Kidney epithelial cell (primary cell): Measurements from ENCODE around the gene CDC20. TPM values are rescaled to one million over a fixed set of nuclear protein-coding genes. Genes with fewer than 3 reads are reported as not detected.

Experiments
- DNase-seq: peaks from one replicate; pipeline ENCODE4 v3.0.0-alpha.2; 2010; ENCODE audit warnings: low read depth
- H3K27me3 ChIP-seq: 2 replicates; pipeline ENCODE4 v1.6.0; 2011; ENCODE audit warnings: low read length; ENCODE audit not compliant: control insufficient read depth, insufficient read depth
- H3K36me3 ChIP-seq: 2 replicates; pipeline ENCODE4 v1.5.1; 2011; ENCODE audit warnings: low read length; ENCODE audit not compliant: control insufficient read depth, insufficient read depth
- H3K4me3 ChIP-seq: 2 replicates; pipeline ENCODE4 v1.5.1; 2011; ENCODE audit warnings: low read depth, mild to moderate bottlenecking, control low read depth, low read length
- total RNA-seq: library from RNA; depleted of rRNA; stranded (reverse); fragments of >200 nt; gene quantifications from 2 replicates; pipeline ENCODE4 v1.2.3, GENCODE V29; 2015
- TF ChIP-seq, protein P1 (sequence below): IDR thresholded peaks from 2 replicates; pipeline ENCODE4 v1.5.1; 2011; ENCODE audit warnings: mild to moderate bottlenecking, moderate library complexity, low read length, control low read depth, inconsistent platforms; ENCODE audit not compliant: insufficient read depth, poor library complexity, severe bottlenecking

The CDC20 gene
- total RNA-seq, 1 donor from 2014 or later: 16.2 TPM

DNA sequence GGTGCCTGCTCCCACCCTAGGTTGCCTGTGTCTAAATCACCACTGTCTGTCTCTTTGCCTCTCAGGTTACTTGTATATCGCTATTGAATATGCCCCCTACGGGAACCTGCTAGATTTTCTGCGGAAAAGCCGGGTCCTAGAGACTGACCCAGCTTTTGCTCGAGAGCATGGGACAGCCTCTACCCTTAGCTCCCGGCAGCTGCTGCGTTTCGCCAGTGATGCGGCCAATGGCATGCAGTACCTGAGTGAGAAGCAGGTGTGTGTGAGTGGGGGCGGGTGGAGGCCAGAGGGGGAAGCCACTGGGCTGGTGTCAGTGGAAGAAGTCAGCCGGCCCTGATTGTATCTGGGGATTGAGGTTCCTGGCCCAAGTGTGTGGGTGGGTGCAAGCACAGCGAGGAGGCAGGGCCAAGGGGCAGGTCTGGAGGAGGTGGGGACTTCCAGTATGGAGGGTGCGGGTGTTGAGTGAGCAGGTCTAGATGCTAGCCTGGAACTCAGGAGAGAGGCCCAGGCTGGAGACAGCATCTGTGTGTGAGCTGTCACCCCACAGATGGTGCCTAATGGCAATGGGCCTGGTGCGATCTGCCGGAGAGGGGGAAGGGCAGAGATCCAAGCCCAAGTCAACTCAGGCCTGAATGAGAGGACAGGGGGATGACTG, 40.8 kb upstream of the CDC20 start:
- DNase-seq: no peak
- peaks cover 2% of the 10 kb centered on the region for H3K27me3 ChIP-seq
- H3K4me3 ChIP-seq: no peak overlapping the region
- TF ChIP-seq, protein P1, sequence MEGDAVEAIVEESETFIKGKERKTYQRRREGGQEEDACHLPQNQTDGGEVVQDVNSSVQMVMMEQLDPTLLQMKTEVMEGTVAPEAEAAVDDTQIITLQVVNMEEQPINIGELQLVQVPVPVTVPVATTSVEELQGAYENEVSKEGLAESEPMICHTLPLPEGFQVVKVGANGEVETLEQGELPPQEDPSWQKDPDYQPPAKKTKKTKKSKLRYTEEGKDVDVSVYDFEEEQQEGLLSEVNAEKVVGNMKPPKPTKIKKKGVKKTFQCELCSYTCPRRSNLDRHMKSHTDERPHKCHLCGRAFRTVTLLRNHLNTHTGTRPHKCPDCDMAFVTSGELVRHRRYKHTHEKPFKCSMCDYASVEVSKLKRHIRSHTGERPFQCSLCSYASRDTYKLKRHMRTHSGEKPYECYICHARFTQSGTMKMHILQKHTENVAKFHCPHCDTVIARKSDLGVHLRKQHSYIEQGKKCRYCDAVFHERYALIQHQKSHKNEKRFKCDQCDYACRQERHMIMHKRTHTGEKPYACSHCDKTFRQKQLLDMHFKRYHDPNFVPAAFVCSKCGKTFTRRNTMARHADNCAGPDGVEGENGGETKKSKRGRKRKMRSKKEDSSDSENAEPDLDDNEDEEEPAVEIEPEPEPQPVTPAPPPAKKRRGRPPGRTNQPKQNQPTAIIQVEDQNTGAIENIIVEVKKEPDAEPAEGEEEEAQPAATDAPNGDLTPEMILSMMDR: no peak
- H3K36me3 ChIP-seq: no peaks in the 10 kb centered on the region

DNA sequence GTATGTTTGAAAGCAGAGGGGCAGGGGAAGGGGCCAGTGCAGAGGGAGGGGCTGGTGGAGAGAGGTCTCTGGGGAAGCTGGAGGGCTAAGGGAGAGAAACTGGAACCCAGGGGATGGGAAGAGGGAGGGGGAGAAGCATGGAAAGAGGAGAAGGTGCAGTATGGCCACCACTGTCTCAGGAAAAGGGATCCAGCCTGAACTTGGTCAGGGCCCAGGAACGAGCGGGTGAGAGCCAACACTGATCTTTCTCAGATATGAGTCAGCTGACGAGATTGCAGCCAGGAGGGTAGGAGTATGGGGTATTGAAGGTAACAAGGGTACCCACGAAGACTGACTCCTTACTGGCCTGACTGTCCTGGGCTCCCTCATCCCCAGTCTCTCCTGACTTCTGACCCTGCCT, 40.0 kb upstream of the CDC20 start:
- H3K27me3 ChIP-seq: peaks cover 2% of the 10 kb centered on the region
- TF ChIP-seq, protein P1: no peak

DNA sequence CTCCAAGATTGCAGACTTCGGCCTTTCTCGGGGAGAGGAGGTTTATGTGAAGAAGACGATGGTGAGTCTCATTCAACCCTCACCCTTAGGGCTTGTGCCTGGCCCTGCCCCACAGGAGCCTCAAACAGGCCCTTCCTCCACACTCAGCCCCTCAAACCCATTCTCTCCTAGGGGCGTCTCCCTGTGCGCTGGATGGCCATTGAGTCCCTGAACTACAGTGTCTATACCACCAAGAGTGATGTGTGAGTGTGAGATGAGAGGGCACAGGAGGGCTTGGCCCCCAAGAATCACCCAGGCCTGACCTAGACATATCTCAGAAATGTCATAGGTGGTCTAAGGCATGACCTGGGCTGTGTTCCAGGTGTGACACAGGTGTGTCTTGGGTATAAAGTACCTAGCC, 39.5 kb upstream of the CDC20 start:
- TF ChIP-seq, protein P1: no peak
- H3K27me3 ChIP-seq: peaks cover 2% of the 10 kb centered on the region
- no peak overlapping the region for H3K4me3 ChIP-seq
- DNase-seq: no peak
- H3K36me3 ChIP-seq: no peaks in the 10 kb centered on the region

More for the DNA sequence above, 40.0 kb upstream of the CDC20 start:
- Histone ChIP-seq H3K36me3 (no peaks in the 10 kb centered on the region), H3K4me3 (no peak overlapping the region)
- no peak for DNase-seq

DNA sequence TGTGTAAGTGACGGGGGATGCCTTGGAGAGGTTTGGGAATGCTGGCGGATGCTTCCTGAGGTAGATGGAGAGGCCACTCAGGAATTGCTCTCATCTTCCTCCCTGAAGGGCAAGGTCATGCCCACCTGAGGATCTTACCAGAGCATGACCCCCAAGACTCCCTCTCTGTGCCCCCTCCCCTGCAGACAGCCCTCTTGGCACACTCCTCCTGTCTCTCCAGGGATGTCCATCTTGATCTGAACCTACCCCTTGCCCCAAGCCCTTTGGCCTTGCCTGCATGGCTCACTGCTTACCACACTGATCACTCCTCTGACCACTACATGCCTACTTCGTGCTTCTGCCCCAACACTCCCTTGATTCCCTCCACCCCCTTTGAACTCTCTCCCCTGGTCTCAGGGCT, 39.0 kb upstream of the CDC20 start:
- Histone ChIP-seq H3K27me3 (peaks cover 2% of the 10 kb centered on the region), H3K4me3 (no peak overlapping the region), H3K36me3 (no peaks in the 10 kb centered on the region)
- TF ChIP-seq, protein P1: no peak
- DNase-seq: no peak

DNA sequence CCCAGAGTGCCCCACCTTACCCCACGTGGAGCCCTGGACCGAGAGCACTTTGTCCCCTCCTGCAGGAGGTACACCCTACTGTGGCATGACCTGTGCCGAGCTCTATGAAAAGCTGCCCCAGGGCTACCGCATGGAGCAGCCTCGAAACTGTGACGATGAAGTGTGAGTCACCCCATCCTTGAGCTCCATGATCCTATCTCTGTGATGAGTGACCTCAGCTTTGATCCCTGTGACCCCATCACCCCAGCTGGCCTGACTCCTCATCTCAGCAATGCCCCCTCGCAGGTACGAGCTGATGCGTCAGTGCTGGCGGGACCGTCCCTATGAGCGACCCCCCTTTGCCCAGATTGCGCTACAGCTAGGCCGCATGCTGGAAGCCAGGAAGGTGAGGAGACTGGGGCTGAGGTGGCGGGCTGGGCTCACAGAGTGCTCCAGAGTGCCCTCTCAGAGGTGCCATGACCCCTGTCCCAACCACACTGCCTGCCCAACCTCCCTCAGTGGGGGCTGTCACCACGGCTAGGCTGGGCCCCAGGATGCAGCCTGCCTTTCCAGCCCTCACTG, 37.4 kb upstream of the CDC20 start:
- DNase-seq: no peak
- no peaks in the 10 kb centered on the region for H3K36me3 ChIP-seq
- TF ChIP-seq, protein P1: no peak
- H3K27me3 ChIP-seq: peaks cover 2% of the 10 kb centered on the region
- H3K4me3 ChIP-seq: no peak overlapping the region

DNA sequence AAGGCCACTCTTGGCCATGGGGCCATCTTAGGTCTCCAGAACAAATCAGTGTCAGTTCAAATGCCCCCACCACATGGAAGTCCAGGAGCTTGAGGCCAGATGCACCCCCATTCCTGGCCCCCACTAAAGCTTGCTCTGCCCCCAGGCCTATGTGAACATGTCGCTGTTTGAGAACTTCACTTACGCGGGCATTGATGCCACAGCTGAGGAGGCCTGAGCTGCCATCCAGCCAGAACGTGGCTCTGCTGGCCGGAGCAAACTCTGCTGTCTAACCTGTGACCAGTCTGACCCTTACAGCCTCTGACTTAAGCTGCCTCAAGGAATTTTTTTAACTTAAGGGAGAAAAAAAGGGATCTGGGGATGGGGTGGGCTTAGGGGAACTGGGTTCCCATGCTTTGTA, 36.3 kb upstream of the CDC20 start:
- Histone ChIP-seq H3K36me3 (no peaks in the 10 kb centered on the region), H3K4me3 (no peak overlapping the region), H3K27me3 (no peaks in the 10 kb centered on the region)
- no peak for DNase-seq
- TF ChIP-seq, protein P1: no peak
